A549 (cell line): ENCODE measurements around the gene DLGAP1. TPM values are rescaled to one million over a fixed set of nuclear protein-coding genes. Genes with fewer than 3 reads are reported as not detected.
A peak's percentile ranks its signal among the peaks of the same experiment; 100 is the strongest.

Source experiments
- ATAC-seq, 2 experiments: fragments of 200-7000 bp in 1 of 2; fragments of >200 bp in 1 of 2; cut with Nextera tagmentation in 1 of 2; cut with Tn5 transposase in 1 of 2; 3 replicates each; pipeline versions ENCODE4 v1.8.0 to v1.9.1; 2018 to 2020; ENCODE audit warnings: mild to moderate bottlenecking in 1 of 2, moderate library complexity in 1 of 2
- CTCF ChIA-PET: fragments of 300-600 bp; sonication (Branson Sonifier 250); formaldehyde crosslinking; extraction: SDS; loops from one replicate; lab custom pipeline; 2021; ENCODE audit warnings: antibody characterized with exemption, inconsistent platforms; lab: Yijun Ruan, JAX
- POLR2A ChIA-PET: fragments of 350-600 bp; formaldehyde crosslinking; extraction: SDS; loops from one replicate; lab custom pipeline; 2021; ENCODE audit warnings: antibody characterized with exemption, inconsistent platforms; lab: Yijun Ruan, JAX
- DNase-seq, 2 experiments: peaks; one replicate each; pipeline versions ENCODE4 v3.0.0 to v3.0.0-alpha.2; 2011 to 2016; ENCODE audit warnings: low read depth in 1 of 2, low spot score in 1 of 2
- FAIRE-seq: peaks from 2 replicates; lab custom pipeline; 2011; peaks lifted over from hg19 to GRCh38; lab: Jason Lieb, UNC
- H3K27ac ChIP-seq, 2 experiments: fragments of >200 bp; sonication (Bioruptor Twin); formaldehyde crosslinking; 3 replicates each; pipeline ENCODE4 v1.5.1; 2016 to 2017
- H3K4me1 ChIP-seq: fragments of >200 bp; sonication (Bioruptor Twin); formaldehyde crosslinking; 3 replicates; pipeline ENCODE4 v1.6.1; 2016
- H3K4me2 ChIP-seq: fragments of >200 bp; sonication (Bioruptor Twin); formaldehyde crosslinking; 3 replicates; pipeline ENCODE4 v1.6.1; 2016
- H3K4me3 ChIP-seq: fragments of >200 bp; sonication (Bioruptor Twin); formaldehyde crosslinking; 3 replicates; pipeline ENCODE4 v1.5.1; 2016
- H3K9me3 ChIP-seq: fragments of >200 bp; sonication (Bioruptor Twin); formaldehyde crosslinking; 3 replicates; pipeline ENCODE4 v1.6.1; 2016
- CEBPB ChIP-seq, 2 experiments: fragments of >200 bp in 1 of 2; sonication (Bioruptor Twin) in 1 of 2; formaldehyde crosslinking in 1 of 2; IDR thresholded peaks; 2 replicates each; pipeline ENCODE4 v1.6.1; 2012 to 2016
- FOXS1 ChIP-seq: fragments of 250-450 bp; sonication (Bioruptor Pico); IDR thresholded peaks from 2 replicates; pipeline ENCODE4 v1.5.0; 2020; ENCODE audit warnings: mild to moderate bottlenecking, moderate library complexity
- HEYL ChIP-seq: fragments of 250-450 bp; sonication (Bioruptor Pico); IDR thresholded peaks from 2 replicates; pipeline ENCODE4 v1.8.0; 2021; ENCODE audit warnings: mild to moderate bottlenecking, moderate library complexity
- HOXB5 ChIP-seq: fragments of 250-450 bp; sonication (Bioruptor Pico); IDR thresholded peaks from 2 replicates; pipeline ENCODE4 v1.5.0; 2020; ENCODE audit warnings: mild to moderate bottlenecking, moderate library complexity
- JUNB ChIP-seq: fragments of >200 bp; sonication (Bioruptor Twin); formaldehyde crosslinking; IDR thresholded peaks from 2 replicates; pipeline ENCODE4 v1.6.1; 2016
- KDM1A ChIP-seq: fragments of 200-600 bp; sonication (generic); IDR thresholded peaks from 2 replicates; pipeline ENCODE4 v1.6.1; 2016; ENCODE audit warnings: low read depth, mild to moderate bottlenecking
- MAFK ChIP-seq: fragments of 450-650 bp; IDR thresholded peaks from 2 replicates; pipeline ENCODE4 v1.6.1; 2014; ENCODE audit not compliant: partially characterized antibody
- MAX ChIP-seq: IDR thresholded peaks from 2 replicates; pipeline ENCODE4 v1.6.1; 2012
- MYC ChIP-seq: IDR thresholded peaks from 2 replicates; pipeline ENCODE4 v1.6.1; 2012; ENCODE audit warnings: mild to moderate bottlenecking, inconsistent platforms, low read length, improper control_type of control experiment, borderline replicate concordance
- NFE2L2 ChIP-seq: fragments of 150-350 bp; conservative IDR thresholded peaks from 2 replicates; pipeline ENCODE4 v1.6.1; 2014; ENCODE audit warnings: low read length
- NR3C1 ChIP-seq: fragments of >200 bp; sonication (Bioruptor Twin); formaldehyde crosslinking; IDR thresholded peaks from 3 replicates; pipeline ENCODE4 v1.6.1; 2017
- PHF8 ChIP-seq: fragments of 200-600 bp; sonication (generic); IDR thresholded peaks from 2 replicates; pipeline ENCODE4 v1.6.1; 2016; ENCODE audit warnings: low read depth, mild to moderate bottlenecking, antibody characterized with exemption, moderate library complexity, borderline replicate concordance
- POLR2A ChIP-seq: IDR thresholded peaks from 2 replicates; pipeline ENCODE4 v1.6.1; 2012; ENCODE audit warnings: mild to moderate bottlenecking, low read length
- RAD21 ChIP-seq, 2 experiments: fragments of >200 bp in 1 of 2; sonication (Bioruptor Twin) in 1 of 2; formaldehyde crosslinking in 1 of 2; IDR thresholded peaks in 1 of 2; conservative IDR thresholded peaks in 1 of 2; 2 replicates in 1 of 2; 3 replicates in 1 of 2; pipeline ENCODE4 v1.6.1; 2012 to 2018; ENCODE audit warnings: inconsistent platforms in 1 of 2
- RCOR1 ChIP-seq: fragments of 150-350 bp; IDR thresholded peaks from 2 replicates; pipeline ENCODE4 v1.6.1; 2014; ENCODE audit warnings: antibody characterized with exemption, low read length, low read depth
- RFX5 ChIP-seq: fragments of 450-650 bp; IDR thresholded peaks from 2 replicates; pipeline ENCODE4 v1.7.1; 2014; ENCODE audit warnings: antibody characterized with exemption, mild to moderate bottlenecking, moderate library complexity
- RNF2 ChIP-seq: fragments of 200-600 bp; sonication (generic); IDR thresholded peaks from 2 replicates; pipeline ENCODE4 v1.6.1; 2016; ENCODE audit warnings: low read depth, mild to moderate bottlenecking, antibody characterized with exemption, moderate library complexity, borderline replicate concordance
- TP53 ChIP-seq: fragments of 250-450 bp; sonication (Bioruptor Pico); IDR thresholded peaks from 2 replicates; pipeline ENCODE4 v1.5.0; 2021; ENCODE audit warnings: mild to moderate bottlenecking, moderate library complexity
- USF2 ChIP-seq: fragments of 450-650 bp; IDR thresholded peaks from 2 replicates; pipeline ENCODE4 v1.6.1; 2014; ENCODE audit warnings: antibody characterized with exemption
- WGBS: methylation state at CpG from one replicate; pipeline ENCODE4 v1.1.6; 2017; ENCODE audit errors: missing lambda C conversion rate; 5-methylcytosine and 5-hydroxymethylcytosine counted together
- polyA plus RNA-seq, 4 experiments: library from polyadenylated mRNA; depleted of rRNA in 3 of 4; stranded (reverse); fragments of >200 nt; fragmentation: RNase III in 1 of 4; extraction: RNeasy Plus Mini Kit Qiagen cat#74134 plus additional on column Dnase treatment in 1 of 4; gene quantifications; 2 replicates in 3 of 4; 3 replicates in 1 of 4; pipeline ENCODE4 v1.2.3, GENCODE V29; 2011 to 2017
- TF ChIP-seq, protein P1 (sequence below): fragments of 250-450 bp; sonication (Bioruptor Pico); IDR thresholded peaks from 2 replicates; pipeline ENCODE4 v1.5.0; 2020; ENCODE audit warnings: low read depth, mild to moderate bottlenecking, moderate library complexity
- TF ChIP-seq, protein P2 (sequence below): fragments of >200 bp; sonication (Bioruptor Twin); formaldehyde crosslinking; IDR thresholded peaks from 3 replicates; pipeline ENCODE4 v1.6.1; 2016
- TF ChIP-seq, protein P3 (sequence below): fragments of 200-600 bp; sonication (generic); IDR thresholded peaks from 2 replicates; pipeline ENCODE4 v1.6.1; 2016; ENCODE audit warnings: antibody characterized with exemption, mild to moderate bottlenecking, moderate library complexity

Gene DLGAP1
- polyA plus RNA-seq, 2 of the 4 experiments (the other 2 are of a cell fraction) = 0.04 to 0.12 TPM

DNA sequence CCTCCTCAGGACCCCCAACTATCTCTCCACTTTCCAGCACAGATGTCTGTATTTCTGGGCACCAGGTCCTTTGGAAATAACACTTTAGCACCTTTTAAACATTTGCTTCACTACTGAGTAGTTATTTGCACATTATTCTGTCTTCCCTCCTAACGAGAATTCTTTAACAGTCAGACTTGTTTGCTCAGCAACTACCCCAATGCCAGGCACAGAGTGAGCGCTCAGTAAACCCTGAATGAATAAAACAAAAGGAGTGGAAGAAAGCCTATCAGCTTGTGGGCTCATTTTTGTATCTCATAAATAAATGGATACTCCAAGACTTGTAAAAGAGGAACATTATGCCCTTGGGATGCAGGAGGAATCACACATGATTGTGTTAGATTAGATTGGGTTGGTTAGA, 554.8 kb downstream of the DLGAP1 start:
- H3K4me2 ChIP-seq = no peak overlapping the region
- WGBS = 56% methylated on average over 2 of the region's 2 CpGs
- FAIRE-seq = no peak
- H3K4me1 ChIP-seq = peaks cover 24% of the 10 kb centered on the region
- H3K27ac ChIP-seq = 0 out of 6 replicates have a peak overlapping the region, but pooled peaks of 1 of the 2 experiments have one; percentile 18
- ChIA-PET CTCF (interaction anchor here (1.1 kb wide), 1 partner anchor 129 kb away, joined by 4 read pairs; no protein-coding TSS in a partner anchor), POLR2A (no interaction called here)
- TF ChIP-seq, protein P1, sequence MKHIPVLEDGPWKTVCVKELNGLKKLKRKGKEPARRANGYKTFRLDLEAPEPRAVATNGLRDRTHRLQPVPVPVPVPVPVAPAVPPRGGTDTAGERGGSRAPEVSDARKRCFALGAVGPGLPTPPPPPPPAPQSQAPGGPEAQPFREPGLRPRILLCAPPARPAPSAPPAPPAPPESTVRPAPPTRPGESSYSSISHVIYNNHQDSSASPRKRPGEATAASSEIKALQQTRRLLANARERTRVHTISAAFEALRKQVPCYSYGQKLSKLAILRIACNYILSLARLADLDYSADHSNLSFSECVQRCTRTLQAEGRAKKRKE (CRISPR knock-in tag) = no peak
- no peak for TF ChIP-seq NFE2L2
- TF ChIP-seq RFX5 = no peak
- no peak for TF ChIP-seq USF2
- TF ChIP-seq RNF2 = no peak
- TF ChIP-seq HEYL = no peak
- TF ChIP-seq JUNB = no peak
- no peak for TF ChIP-seq TP53 (CRISPR knock-in tag)
- TF ChIP-seq RAD21 (conservative IDR thresholded peaks at IDR 0.05 in 1 of 2, IDR thresholded peaks at IDR 0.05 in 1 of 2) = no peak
- TF ChIP-seq, protein P2, sequence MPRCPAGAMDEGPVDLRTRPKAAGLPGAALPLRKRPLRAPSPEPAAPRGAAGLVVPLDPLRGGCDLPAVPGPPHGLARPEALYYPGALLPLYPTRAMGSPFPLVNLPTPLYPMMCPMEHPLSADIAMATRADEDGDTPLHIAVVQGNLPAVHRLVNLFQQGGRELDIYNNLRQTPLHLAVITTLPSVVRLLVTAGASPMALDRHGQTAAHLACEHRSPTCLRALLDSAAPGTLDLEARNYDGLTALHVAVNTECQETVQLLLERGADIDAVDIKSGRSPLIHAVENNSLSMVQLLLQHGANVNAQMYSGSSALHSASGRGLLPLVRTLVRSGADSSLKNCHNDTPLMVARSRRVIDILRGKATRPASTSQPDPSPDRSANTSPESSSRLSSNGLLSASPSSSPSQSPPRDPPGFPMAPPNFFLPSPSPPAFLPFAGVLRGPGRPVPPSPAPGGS = no peak
- no peak for TF ChIP-seq PHF8
- TF ChIP-seq CEBPB (IDR thresholded peaks at IDR 0.05) = no peak
- no peak for TF ChIP-seq HOXB5 (CRISPR knock-in tag)
- TF ChIP-seq NR3C1 = no peak
- no peak for TF ChIP-seq MAFK
- TF ChIP-seq MYC = no peak
- no peak for ATAC-seq
- no peaks in the 10 kb centered on the region for H3K9me3 ChIP-seq
- no peak overlapping the region for H3K4me3 ChIP-seq
- DNase-seq = no peak

DNA sequence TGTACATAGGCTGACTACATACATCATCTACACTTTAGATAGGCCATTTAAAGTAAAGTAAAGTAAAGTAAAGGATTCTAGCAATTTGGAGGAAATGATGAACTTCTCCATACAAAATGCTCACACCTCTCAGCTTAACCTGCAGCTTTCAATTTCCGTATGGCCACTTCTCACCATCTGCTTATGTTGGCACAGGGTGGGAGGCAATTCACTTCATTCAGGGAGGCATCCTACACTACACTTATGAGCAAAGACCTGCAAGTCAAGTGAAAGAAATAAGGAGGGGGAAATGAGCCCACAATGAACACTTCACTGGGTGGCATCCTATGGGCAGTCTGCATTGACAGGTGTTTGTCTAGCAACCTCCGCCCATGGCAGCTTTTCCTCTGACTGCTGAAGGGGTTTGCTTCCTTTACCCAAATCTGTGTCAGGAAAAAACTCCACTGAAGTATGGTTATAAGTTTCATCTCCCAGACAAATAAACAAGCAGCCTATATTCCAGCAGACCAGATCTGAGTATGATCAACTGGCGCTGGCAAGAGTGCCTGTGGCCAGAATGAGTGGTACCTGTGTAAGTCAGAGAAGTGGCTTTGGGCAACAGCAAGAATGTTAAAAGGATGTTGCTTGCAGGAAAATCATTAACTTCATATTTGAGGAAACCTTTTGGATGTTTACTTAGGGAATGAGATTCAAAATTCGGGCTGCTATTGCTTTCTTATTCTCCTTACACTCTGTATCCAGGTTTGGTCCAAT, 556.1 kb downstream of the DLGAP1 start:
- ChIA-PET POLR2A (no interaction called here), CTCF (no interaction called here)
- H3K4me3 ChIP-seq = no peak overlapping the region
- DNase-seq (no peak), FAIRE-seq (no peak), ATAC-seq (no peak)
- H3K27ac ChIP-seq = no peak overlapping the region
- H3K4me1 ChIP-seq = peaks cover 23% of the 10 kb centered on the region
- no peaks in the 10 kb centered on the region for H3K9me3 ChIP-seq
- peak overlapping the region; percentile 4; the same call in 1 of the 3 replicates for H3K4me2 ChIP-seq
- TF ChIP-seq KDM1A (no peak), HOXB5 (CRISPR knock-in tag) (no peak), RCOR1 (no peak), POLR2A (no peak), FOXS1 (CRISPR knock-in tag) (no peak), NFE2L2 (no peak), MAX (no peak)
- TF ChIP-seq, protein P3, sequence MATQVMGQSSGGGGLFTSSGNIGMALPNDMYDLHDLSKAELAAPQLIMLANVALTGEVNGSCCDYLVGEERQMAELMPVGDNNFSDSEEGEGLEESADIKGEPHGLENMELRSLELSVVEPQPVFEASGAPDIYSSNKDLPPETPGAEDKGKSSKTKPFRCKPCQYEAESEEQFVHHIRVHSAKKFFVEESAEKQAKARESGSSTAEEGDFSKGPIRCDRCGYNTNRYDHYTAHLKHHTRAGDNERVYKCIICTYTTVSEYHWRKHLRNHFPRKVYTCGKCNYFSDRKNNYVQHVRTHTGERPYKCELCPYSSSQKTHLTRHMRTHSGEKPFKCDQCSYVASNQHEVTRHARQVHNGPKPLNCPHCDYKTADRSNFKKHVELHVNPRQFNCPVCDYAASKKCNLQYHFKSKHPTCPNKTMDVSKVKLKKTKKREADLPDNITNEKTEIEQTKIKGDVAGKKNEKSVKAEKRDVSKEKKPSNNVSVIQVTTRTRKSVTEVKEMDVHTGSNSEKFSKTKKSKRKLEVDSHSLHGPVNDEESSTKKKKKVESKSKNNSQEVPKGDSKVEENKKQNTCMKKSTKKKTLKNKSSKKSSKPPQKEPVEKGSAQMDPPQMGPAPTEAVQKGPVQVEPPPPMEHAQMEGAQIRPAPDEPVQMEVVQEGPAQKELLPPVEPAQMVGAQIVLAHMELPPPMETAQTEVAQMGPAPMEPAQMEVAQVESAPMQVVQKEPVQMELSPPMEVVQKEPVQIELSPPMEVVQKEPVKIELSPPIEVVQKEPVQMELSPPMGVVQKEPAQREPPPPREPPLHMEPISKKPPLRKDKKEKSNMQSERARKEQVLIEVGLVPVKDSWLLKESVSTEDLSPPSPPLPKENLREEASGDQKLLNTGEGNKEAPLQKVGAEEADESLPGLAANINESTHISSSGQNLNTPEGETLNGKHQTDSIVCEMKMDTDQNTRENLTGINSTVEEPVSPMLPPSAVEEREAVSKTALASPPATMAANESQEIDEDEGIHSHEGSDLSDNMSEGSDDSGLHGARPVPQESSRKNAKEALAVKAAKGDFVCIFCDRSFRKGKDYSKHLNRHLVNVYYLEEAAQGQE = no peak
- 61% methylated on average over 4 of the region's 4 CpGs for WGBS
